HepG2 (cell line): ENCODE data around the gene NECAB2. TPM values are rescaled to one million over a fixed set of nuclear protein-coding genes. Genes with fewer than 3 reads are reported as not detected.

Experiments used
- GTF2F1 ChIP-seq: fragments of 150-350 bp; IDR thresholded peaks from 2 replicates; pipeline ENCODE4 v1.6.1; 2014; ENCODE audit warnings: low read length
- HNF4G ChIP-seq, 2 experiments: sonication (generic) in 1 of 2; formaldehyde crosslinking in 1 of 2; IDR thresholded peaks; 2 replicates each; pipeline versions ENCODE4 v1.4.0 to v1.6.1; 2011 to 2020; ENCODE audit warnings: borderline replicate concordance in 2 of 2, low read depth in 2 of 2, mild to moderate bottlenecking in 2 of 2, low read length in 1 of 2, missing genetic modification reagents in 1 of 2, moderate library complexity in 1 of 2
- HOXA9 ChIP-seq: sonication (generic); formaldehyde crosslinking; IDR thresholded peaks from 2 replicates; pipeline ENCODE4 v1.8.1; 2022; ENCODE audit warnings: missing genetic modification reagents, mild to moderate bottlenecking, moderate library complexity, borderline replicate concordance
- KMT2B ChIP-seq: IDR thresholded peaks from 2 replicates; pipeline ENCODE4 v1.6.1; 2016; ENCODE audit warnings: missing genetic modification reagents, missing compliant biosample characterization
- NBN ChIP-seq: fragments of 450-650 bp; conservative IDR thresholded peaks from 2 replicates; pipeline ENCODE4 v1.6.1; 2017
- RFX5 ChIP-seq: IDR thresholded peaks from 2 replicates; pipeline ENCODE4 v1.6.1; 2011; ENCODE audit warnings: low read depth, low read length, improper control_type of control experiment
- SALL1 ChIP-seq: sonication (generic); formaldehyde crosslinking; IDR thresholded peaks from 2 replicates; pipeline ENCODE4 v1.8.0; 2022; ENCODE audit warnings: mild to moderate bottlenecking, missing genetic modification reagents
- SMAD3 ChIP-seq: sonication (generic); formaldehyde crosslinking; IDR thresholded peaks from 2 replicates; pipeline ENCODE4 v1.4.0; 2020; ENCODE audit warnings: missing genetic modification reagents
- ZKSCAN8 ChIP-seq: IDR thresholded peaks from 2 replicates; pipeline ENCODE4 v1.6.1; 2016; ENCODE audit warnings: borderline replicate concordance, missing genetic modification reagents, missing compliant biosample characterization
- ZNF10 ChIP-seq: sonication (generic); formaldehyde crosslinking; IDR thresholded peaks from 2 replicates; pipeline ENCODE4 v1.4.0; 2020; ENCODE audit warnings: mild to moderate bottlenecking, low read depth, missing genetic modification reagents, borderline replicate concordance
- ZNF253 ChIP-seq: sonication (generic); formaldehyde crosslinking; IDR thresholded peaks from 2 replicates; pipeline ENCODE4 v1.8.0; 2022; ENCODE audit warnings: mild to moderate bottlenecking, missing genetic modification reagents, borderline replicate concordance
- ZNF256 ChIP-seq: sonication (generic); formaldehyde crosslinking; conservative IDR thresholded peaks from 2 replicates; pipeline ENCODE4 v1.4.0; 2020; ENCODE audit warnings: missing genetic modification reagents
- ZNF326 ChIP-seq: sonication (generic); formaldehyde crosslinking; IDR thresholded peaks from 2 replicates; pipeline ENCODE4 v1.4.0; 2020; ENCODE audit warnings: missing genetic modification reagents, borderline replicate concordance
- ZNF34 ChIP-seq: sonication (generic); formaldehyde crosslinking; IDR thresholded peaks from 2 replicates; pipeline ENCODE4 v1.4.0; 2020; ENCODE audit warnings: mild to moderate bottlenecking, missing genetic modification reagents, borderline replicate concordance
- ZNF441 ChIP-seq: sonication (generic); formaldehyde crosslinking; IDR thresholded peaks from 2 replicates; pipeline ENCODE4 v1.7.0; 2021; ENCODE audit warnings: missing genetic modification reagents, borderline replicate concordance
- ZNF543 ChIP-seq: sonication (generic); formaldehyde crosslinking; IDR thresholded peaks from 2 replicates; pipeline ENCODE4 v1.4.0; 2020; ENCODE audit warnings: mild to moderate bottlenecking, missing genetic modification reagents
- ZNF557 ChIP-seq: sonication (generic); formaldehyde crosslinking; IDR thresholded peaks from 2 replicates; pipeline ENCODE4 v1.4.0; 2020; ENCODE audit warnings: missing genetic modification reagents
- ZNF605 ChIP-seq: sonication (generic); formaldehyde crosslinking; IDR thresholded peaks from 2 replicates; pipeline ENCODE4 v1.8.0; 2022; ENCODE audit warnings: mild to moderate bottlenecking, missing genetic modification reagents
- ZNF687 ChIP-seq: sonication (generic); formaldehyde crosslinking; IDR thresholded peaks from 2 replicates; pipeline ENCODE4 v1.5.1; 2020; ENCODE audit warnings: mild to moderate bottlenecking, missing genetic modification reagents, moderate library complexity
- ZNF720 ChIP-seq: sonication (generic); formaldehyde crosslinking; IDR thresholded peaks from 2 replicates; pipeline ENCODE4 v1.4.0; 2020; ENCODE audit warnings: missing genetic modification reagents
- ZNF883 ChIP-seq: sonication (generic); formaldehyde crosslinking; IDR thresholded peaks from 2 replicates; pipeline ENCODE4 v1.5.1; 2020; ENCODE audit warnings: mild to moderate bottlenecking, missing genetic modification reagents; ENCODE audit errors: not compliant biosample characterization
- ZSCAN22 ChIP-seq: sonication (generic); formaldehyde crosslinking; IDR thresholded peaks from 2 replicates; pipeline ENCODE4 v1.4.0; 2020; ENCODE audit warnings: mild to moderate bottlenecking, missing genetic modification reagents
- polyA plus RNA-seq, 8 experiments: library from polyadenylated mRNA; depleted of rRNA in 3 of 8; stranded (reverse) in 7 of 8; unstranded in 1 of 8; fragments of >200 nt; fragmentation: Illumina TruSeq in 4 of 8; extraction: Trizol in 4 of 8; gene quantifications; 2 replicates each; pipeline versions ENCODE4 v1.2.1 to v1.2.3, GENCODE V29; 2011 to 2016; ENCODE audit warnings: low read depth in 4 of 8, missing spikeins in 1 of 8, mixed read lengths in 1 of 8; ENCODE audit not compliant: insufficient read depth in 1 of 8
- total RNA-seq, 5 experiments: library from RNA; depleted of rRNA; stranded (reverse); fragments of >200 nt; fragmentation: Illumina TruSeq; extraction: Trizol; gene quantifications; 2 replicates each; pipeline ENCODE4 v1.2.3, GENCODE V29; 2016; ENCODE audit warnings: low read depth in 1 of 5
- TF ChIP-seq, protein P1 (sequence below): sonication (generic); formaldehyde crosslinking; conservative IDR thresholded peaks from 2 replicates; pipeline ENCODE4 v1.8.0; 2022; ENCODE audit warnings: mild to moderate bottlenecking, moderate library complexity, missing genetic modification reagents
- TF ChIP-seq, protein P2 (sequence below): fragments of 450-650 bp; IDR thresholded peaks from 2 replicates; pipeline ENCODE4 v1.6.1; 2017; ENCODE audit warnings: mild to moderate bottlenecking

Gene NECAB2
- total and polyA plus RNA-seq, 2 of the 13 experiments (the other 11 are each of a cell fraction or from before 2014, with no cell fraction given), result 0.21 to 0.49 TPM

GRCh38 chr16:84048270-84048669 is 80.2 kb downstream of the NECAB2 start (continued):
- no peak; the same call in 1 of the 2 replicates for TF ChIP-seq ZNF687
- TF ChIP-seq KMT2B (CRISPR knock-in tag), result no peak
- no peak for TF ChIP-seq ZNF543 (CRISPR knock-in tag)
- TF ChIP-seq ZNF34 (CRISPR knock-in tag), result no peak
- no peak for TF ChIP-seq ZKSCAN8 (CRISPR knock-in tag)
- no peak for TF ChIP-seq RFX5
- peak; percentile 39; the same call in 1 of the 2 replicates for TF ChIP-seq SALL1
- TF ChIP-seq ZSCAN22 (CRISPR knock-in tag), result no peak
- no peak for TF ChIP-seq GTF2F1
- no peak for TF ChIP-seq HOXA9 (CRISPR knock-in tag)
- TF ChIP-seq ZNF441 (CRISPR knock-in tag), result no peak
- TF ChIP-seq ZNF883 (CRISPR knock-in tag), result no peak
- no peak for TF ChIP-seq ZNF256 (CRISPR knock-in tag)
- TF ChIP-seq HNF4G (IDR thresholded peaks at IDR 0.05; ENCODE audit: borderline replicate concordance, low read depth, low read length), result no peak
- no peak for TF ChIP-seq HNF4G (CRISPR knock-in tag; IDR thresholded peaks at IDR 0.05; ENCODE audit: borderline replicate concordance, low read depth)
- no peak for TF ChIP-seq ZNF10
- TF ChIP-seq, protein P1, sequence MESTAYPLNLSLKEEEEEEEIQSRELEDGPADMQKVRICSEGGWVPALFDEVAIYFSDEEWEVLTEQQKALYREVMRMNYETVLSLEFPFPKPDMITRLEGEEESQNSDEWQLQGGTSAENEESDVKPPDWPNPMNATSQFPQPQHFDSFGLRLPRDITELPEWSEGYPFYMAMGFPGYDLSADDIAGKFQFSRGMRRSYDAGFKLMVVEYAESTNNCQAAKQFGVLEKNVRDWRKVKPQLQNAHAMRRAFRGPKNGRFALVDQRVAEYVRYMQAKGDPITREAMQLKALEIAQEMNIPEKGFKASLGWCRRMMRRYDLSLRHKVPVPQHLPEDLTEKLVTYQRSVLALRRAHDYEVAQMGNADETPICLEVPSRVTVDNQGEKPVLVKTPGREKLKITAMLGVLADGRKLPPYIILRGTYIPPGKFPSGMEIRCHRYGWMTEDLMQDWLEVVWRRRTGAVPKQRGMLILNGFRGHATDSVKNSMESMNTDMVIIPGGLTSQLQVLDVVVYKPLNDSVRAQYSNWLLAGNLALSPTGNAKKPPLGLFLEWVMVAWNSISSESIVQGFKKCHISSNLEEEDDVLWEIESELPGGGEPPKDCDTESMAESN (CRISPR knock-in tag), result no peak
- no peak for TF ChIP-seq ZNF720 (CRISPR knock-in tag)
- no peak for TF ChIP-seq NBN
- TF ChIP-seq ZNF253 (CRISPR knock-in tag), result no peak
- TF ChIP-seq ZNF326 (CRISPR knock-in tag), result no peak
- TF ChIP-seq, protein P2, sequence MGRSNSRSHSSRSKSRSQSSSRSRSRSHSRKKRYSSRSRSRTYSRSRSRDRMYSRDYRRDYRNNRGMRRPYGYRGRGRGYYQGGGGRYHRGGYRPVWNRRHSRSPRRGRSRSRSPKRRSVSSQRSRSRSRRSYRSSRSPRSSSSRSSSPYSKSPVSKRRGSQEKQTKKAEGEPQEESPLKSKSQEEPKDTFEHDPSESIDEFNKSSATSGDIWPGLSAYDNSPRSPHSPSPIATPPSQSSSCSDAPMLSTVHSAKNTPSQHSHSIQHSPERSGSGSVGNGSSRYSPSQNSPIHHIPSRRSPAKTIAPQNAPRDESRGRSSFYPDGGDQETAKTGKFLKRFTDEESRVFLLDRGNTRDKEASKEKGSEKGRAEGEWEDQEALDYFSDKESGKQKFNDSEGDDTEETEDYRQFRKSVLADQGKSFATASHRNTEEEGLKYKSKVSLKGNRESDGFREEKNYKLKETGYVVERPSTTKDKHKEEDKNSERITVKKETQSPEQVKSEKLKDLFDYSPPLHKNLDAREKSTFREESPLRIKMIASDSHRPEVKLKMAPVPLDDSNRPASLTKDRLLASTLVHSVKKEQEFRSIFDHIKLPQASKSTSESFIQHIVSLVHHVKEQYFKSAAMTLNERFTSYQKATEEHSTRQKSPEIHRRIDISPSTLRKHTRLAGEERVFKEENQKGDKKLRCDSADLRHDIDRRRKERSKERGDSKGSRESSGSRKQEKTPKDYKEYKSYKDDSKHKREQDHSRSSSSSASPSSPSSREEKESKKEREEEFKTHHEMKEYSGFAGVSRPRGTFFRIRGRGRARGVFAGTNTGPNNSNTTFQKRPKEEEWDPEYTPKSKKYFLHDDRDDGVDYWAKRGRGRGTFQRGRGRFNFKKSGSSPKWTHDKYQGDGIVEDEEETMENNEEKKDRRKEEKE, result no peak
- no peak for TF ChIP-seq ZNF605 (CRISPR knock-in tag)
- TF ChIP-seq SMAD3 (CRISPR knock-in tag), result no peak
- TF ChIP-seq ZNF557, result no peak
